ENCODE results near the gene PRELP. TPM values are rescaled to one million over a fixed set of nuclear protein-coding genes. Genes with fewer than 3 reads are reported as not detected.

PRELP gene
- total and polyA plus RNA-seq, 4 donors = 0.09 to 5.8 (median 3.6) TPM

DNA sequence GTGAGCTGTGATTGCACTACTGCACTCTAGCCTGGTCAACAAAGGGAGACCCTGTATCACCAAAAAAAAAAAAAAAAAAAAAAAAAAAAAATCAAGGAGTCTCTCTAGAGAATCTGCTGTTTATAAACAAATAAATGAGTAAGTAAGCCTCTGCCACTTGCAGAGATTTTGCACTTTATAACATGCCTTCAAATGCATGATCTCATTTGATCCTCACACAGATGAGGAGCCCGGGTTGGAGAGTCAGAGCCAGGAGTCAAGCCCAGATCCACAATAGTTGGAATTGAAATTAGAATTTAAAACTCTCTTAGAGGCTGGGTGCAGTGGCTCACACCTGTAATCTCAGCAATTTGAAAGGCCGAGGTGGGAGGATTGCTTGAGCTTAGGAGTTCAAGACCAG, 4.0 kb downstream of the PRELP start:
- H3K27me3 ChIP-seq (ENCODE audit: control insufficient read depth in 4 of 4, insufficient read depth in 4 of 4, low read length in 3 of 4) = peaks cover 0 to 3% (median 1%) of the 10 kb centered on the region in 4 donors
- no peak overlapping the region for H3K27ac ChIP-seq (ENCODE audit: low read depth in 1 of 2, low read length in 2 of 2)
- no peak for DNase-seq (ENCODE audit: low spot score)
- WGBS = 76% methylated on average over 2 of the region's 2 CpGs
- H3K4me3 ChIP-seq (ENCODE audit: low read depth in 1 of 3, low read length in 3 of 3) = no peak overlapping the region
- no peak for TF ChIP-seq FOXA2 (IDR thresholded peaks at IDR 0.05)
- no peak for TF ChIP-seq ATF3 (IDR thresholded peaks at IDR 0.05)
- no peak for TF ChIP-seq HNF4G (IDR thresholded peaks at IDR 0.05)
- TF ChIP-seq, protein P1, sequence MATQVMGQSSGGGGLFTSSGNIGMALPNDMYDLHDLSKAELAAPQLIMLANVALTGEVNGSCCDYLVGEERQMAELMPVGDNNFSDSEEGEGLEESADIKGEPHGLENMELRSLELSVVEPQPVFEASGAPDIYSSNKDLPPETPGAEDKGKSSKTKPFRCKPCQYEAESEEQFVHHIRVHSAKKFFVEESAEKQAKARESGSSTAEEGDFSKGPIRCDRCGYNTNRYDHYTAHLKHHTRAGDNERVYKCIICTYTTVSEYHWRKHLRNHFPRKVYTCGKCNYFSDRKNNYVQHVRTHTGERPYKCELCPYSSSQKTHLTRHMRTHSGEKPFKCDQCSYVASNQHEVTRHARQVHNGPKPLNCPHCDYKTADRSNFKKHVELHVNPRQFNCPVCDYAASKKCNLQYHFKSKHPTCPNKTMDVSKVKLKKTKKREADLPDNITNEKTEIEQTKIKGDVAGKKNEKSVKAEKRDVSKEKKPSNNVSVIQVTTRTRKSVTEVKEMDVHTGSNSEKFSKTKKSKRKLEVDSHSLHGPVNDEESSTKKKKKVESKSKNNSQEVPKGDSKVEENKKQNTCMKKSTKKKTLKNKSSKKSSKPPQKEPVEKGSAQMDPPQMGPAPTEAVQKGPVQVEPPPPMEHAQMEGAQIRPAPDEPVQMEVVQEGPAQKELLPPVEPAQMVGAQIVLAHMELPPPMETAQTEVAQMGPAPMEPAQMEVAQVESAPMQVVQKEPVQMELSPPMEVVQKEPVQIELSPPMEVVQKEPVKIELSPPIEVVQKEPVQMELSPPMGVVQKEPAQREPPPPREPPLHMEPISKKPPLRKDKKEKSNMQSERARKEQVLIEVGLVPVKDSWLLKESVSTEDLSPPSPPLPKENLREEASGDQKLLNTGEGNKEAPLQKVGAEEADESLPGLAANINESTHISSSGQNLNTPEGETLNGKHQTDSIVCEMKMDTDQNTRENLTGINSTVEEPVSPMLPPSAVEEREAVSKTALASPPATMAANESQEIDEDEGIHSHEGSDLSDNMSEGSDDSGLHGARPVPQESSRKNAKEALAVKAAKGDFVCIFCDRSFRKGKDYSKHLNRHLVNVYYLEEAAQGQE (IDR thresholded peaks at IDR 0.05) = no peak
- no peak for TF ChIP-seq HNF4A (conservative IDR thresholded peaks at IDR 0.05)
- TF ChIP-seq RAD21 (IDR thresholded peaks at IDR 0.05) = no peak
- no peak for TF ChIP-seq YY1 (IDR thresholded peaks at IDR 0.05)
- H3K36me3 ChIP-seq (ENCODE audit: control insufficient read depth in 4 of 4, insufficient read depth in 3 of 4, low read depth in 1 of 4, low read length in 3 of 4) = no peaks in the 10 kb centered on the region
- H3K9ac ChIP-seq (ENCODE audit: low read depth in 1 of 2, low read length in 2 of 2) = no peak overlapping the region
- H3K4me1 ChIP-seq (ENCODE audit: control insufficient read depth in 4 of 4, insufficient read depth in 4 of 4, low read length in 3 of 4) = no peaks in the 10 kb centered on the region
- H3K9me3 ChIP-seq (ENCODE audit: control insufficient read depth in 4 of 4, low read length in 3 of 4) = no peaks in the 10 kb centered on the region

DNA sequence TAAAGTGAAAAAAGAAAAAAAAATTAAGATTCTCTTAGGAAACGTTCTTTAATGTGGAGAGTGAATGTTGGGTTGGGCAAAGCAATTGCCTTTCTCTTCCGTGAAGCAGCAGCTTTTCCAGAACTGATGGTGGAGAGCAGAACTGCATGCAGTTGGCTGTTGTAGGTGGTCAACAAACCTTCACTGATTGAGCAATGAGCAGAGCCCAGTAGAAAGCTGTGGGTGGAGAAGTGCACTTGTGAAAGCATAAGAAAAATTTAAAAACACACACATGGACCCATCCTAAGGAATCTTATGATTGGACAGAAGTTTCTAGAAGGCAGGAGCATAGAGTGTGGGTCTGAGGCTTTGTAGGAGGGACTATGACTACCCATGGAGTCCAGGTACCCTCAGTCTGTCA, 4.5 kb downstream of the PRELP start:
- Histone ChIP-seq H3K4me3 (ENCODE audit: low read depth in 1 of 3, low read length in 3 of 3) (no peak overlapping the region), H3K36me3 (ENCODE audit: control insufficient read depth in 4 of 4, insufficient read depth in 3 of 4, low read depth in 1 of 4, low read length in 3 of 4) (no peaks in the 10 kb centered on the region), H3K9ac (ENCODE audit: low read depth in 1 of 2, low read length in 2 of 2) (no peak overlapping the region), H3K9me3 (ENCODE audit: control insufficient read depth in 4 of 4, low read length in 3 of 4) (no peaks in the 10 kb centered on the region), H3K27me3 (ENCODE audit: control insufficient read depth in 4 of 4, insufficient read depth in 4 of 4, low read length in 3 of 4) (peaks cover 0 to 3% (median 1%) of the 10 kb centered on the region in 4 donors), H3K4me1 (ENCODE audit: control insufficient read depth in 4 of 4, insufficient read depth in 4 of 4, low read length in 3 of 4) (no peaks in the 10 kb centered on the region), H3K27ac (ENCODE audit: low read depth in 1 of 2, low read length in 2 of 2) (peak overlapping the region in 1 of 2 donors; percentile 56)
- TF ChIP-seq FOXA2 (IDR thresholded peaks at IDR 0.05) = no peak
- TF ChIP-seq TAF1 (conservative IDR thresholded peaks at IDR 0.05) = no peak
- no peak for TF ChIP-seq YY1 (IDR thresholded peaks at IDR 0.05)
- TF ChIP-seq FOXA1 (IDR thresholded peaks at IDR 0.05) = no peak
- TF ChIP-seq, protein P2, sequence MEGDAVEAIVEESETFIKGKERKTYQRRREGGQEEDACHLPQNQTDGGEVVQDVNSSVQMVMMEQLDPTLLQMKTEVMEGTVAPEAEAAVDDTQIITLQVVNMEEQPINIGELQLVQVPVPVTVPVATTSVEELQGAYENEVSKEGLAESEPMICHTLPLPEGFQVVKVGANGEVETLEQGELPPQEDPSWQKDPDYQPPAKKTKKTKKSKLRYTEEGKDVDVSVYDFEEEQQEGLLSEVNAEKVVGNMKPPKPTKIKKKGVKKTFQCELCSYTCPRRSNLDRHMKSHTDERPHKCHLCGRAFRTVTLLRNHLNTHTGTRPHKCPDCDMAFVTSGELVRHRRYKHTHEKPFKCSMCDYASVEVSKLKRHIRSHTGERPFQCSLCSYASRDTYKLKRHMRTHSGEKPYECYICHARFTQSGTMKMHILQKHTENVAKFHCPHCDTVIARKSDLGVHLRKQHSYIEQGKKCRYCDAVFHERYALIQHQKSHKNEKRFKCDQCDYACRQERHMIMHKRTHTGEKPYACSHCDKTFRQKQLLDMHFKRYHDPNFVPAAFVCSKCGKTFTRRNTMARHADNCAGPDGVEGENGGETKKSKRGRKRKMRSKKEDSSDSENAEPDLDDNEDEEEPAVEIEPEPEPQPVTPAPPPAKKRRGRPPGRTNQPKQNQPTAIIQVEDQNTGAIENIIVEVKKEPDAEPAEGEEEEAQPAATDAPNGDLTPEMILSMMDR (IDR thresholded peaks at IDR 0.05; ENCODE audit: low read depth, low read length, missing input control) = no peak
- no peak for TF ChIP-seq GABPA (IDR thresholded peaks at IDR 0.05 in 1 of 2, conservative IDR thresholded peaks at IDR 0.05 in 1 of 2)
- TF ChIP-seq HNF4A (conservative IDR thresholded peaks at IDR 0.05) = no peak
- TF ChIP-seq, protein P3, sequence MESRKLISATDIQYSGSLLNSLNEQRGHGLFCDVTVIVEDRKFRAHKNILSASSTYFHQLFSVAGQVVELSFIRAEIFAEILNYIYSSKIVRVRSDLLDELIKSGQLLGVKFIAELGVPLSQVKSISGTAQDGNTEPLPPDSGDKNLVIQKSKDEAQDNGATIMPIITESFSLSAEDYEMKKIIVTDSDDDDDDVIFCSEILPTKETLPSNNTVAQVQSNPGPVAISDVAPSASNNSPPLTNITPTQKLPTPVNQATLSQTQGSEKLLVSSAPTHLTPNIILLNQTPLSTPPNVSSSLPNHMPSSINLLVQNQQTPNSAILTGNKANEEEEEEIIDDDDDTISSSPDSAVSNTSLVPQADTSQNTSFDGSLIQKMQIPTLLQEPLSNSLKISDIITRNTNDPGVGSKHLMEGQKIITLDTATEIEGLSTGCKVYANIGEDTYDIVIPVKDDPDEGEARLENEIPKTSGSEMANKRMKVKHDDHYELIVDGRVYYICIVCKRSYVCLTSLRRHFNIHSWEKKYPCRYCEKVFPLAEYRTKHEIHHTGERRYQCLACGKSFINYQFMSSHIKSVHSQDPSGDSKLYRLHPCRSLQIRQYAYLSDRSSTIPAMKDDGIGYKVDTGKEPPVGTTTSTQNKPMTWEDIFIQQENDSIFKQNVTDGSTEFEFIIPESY (IDR thresholded peaks at IDR 0.05) = no peak
- no peak for TF ChIP-seq ATF3 (IDR thresholded peaks at IDR 0.05)
- no peak for TF ChIP-seq RXRA (IDR thresholded peaks at IDR 0.05)
- TF ChIP-seq, protein P4, sequence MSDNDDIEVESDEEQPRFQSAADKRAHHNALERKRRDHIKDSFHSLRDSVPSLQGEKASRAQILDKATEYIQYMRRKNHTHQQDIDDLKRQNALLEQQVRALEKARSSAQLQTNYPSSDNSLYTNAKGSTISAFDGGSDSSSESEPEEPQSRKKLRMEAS (IDR thresholded peaks at IDR 0.05) = no peak
- TF ChIP-seq EGR1 (IDR thresholded peaks at IDR 0.05; ENCODE audit: low read depth in 2 of 2) = no peak
- no peak for TF ChIP-seq HNF4G (IDR thresholded peaks at IDR 0.05)
- WGBS = 45% methylated on average over 2 of the region's 2 CpGs
- DNase-seq (ENCODE audit: low spot score) = no peak

All from liver (tissue), 9 donors.